HG02852 (cell line): ENCODE data around the gene TNFSF4.
"Not testable (repeated sequence)": the region's sequence is repeated elsewhere in the genome, so short reads cannot be mapped to it uniquely, and the experiment has no call there.

Experiments used
- ATAC-seq: cut with Tn5 transposase; IDR thresholded peaks from one replicate; pipeline ENCODE4 v1.9.1; 2021; ENCODE audit warnings: mild to moderate bottlenecking, moderate library complexity; ENCODE audit not compliant: unreplicated experiment

Gene TNFSF4

DNA sequence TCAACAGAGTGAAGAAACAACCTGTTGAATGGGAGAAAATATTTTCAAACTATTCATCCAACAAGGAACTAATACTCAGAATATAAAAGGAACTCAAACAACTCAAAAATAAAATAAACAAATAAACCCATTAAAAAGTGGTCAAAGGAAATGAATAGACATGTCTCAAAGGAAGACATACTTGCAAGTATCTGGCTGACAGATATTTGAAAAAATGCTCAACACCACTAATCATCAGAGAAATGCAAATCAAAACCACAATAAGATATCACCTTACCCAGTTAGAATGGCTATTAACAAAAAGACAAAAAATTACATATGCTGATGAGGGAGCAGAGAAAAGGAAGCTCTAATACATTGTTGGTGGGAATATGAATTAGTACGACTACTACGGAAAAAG lies 38.2 kb downstream of the TNFSF4 start:
- no peak for ATAC-seq

DNA sequence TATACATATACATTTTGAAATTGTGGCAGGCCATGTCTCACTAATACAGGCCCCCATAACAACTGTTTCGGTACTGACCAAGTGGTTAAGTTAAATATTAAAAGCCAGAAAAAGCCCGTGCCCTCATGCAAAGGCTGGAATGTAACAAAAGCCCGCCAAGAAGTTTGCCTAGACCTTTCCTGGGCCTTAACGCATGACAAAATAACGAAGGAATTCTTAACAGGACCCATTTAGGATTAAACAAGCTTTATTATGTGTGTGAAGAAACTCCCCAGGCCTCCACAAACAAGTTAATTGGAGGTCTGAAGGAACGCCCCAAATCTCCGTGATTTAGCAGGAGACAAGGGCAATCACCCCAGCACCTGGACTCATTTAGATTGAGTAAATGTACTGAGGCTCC lies 42.4 kb downstream of the TNFSF4 start:
- ATAC-seq, result no peak

DNA sequence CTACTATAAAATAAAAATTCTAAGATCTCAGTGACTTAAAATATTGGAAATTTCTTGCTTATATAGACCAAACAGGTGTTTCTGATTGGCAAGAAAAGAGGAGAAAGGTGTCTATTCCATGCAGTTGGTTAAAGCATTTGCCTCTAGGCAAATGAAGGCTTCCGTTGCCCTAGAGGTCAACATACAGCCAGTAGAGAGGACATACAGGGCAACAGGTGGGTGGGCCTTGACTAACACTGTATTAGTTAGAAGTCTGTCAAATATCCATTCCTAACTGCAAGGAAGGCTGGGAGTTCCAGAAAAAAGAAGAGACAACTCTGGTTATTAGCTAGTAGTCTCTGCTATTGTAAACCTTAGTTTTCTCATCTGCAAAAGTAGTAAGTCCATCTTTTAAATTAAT lies 43.0 kb downstream of the TNFSF4 start:
- ATAC-seq, result no peak

DNA sequence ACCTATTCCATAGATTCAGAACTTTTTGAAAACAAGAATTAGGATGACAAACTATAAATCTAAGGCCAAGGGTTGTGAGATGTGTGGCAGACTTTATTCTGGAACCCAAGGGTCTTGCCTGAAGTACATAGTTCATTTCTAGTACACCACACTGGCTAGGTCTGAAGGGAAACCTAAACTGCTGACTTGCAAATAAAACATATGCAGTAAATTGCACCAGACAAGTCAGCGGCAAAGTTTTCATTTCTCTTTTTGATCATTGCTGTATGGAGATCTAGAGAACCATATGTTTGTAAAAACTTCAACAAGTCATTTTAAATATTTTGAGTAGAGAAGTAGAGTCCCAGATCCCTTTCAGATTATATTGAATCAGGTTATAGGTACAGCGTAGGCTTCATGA lies 43.9 kb downstream of the TNFSF4 start:
- no peak for ATAC-seq

DNA sequence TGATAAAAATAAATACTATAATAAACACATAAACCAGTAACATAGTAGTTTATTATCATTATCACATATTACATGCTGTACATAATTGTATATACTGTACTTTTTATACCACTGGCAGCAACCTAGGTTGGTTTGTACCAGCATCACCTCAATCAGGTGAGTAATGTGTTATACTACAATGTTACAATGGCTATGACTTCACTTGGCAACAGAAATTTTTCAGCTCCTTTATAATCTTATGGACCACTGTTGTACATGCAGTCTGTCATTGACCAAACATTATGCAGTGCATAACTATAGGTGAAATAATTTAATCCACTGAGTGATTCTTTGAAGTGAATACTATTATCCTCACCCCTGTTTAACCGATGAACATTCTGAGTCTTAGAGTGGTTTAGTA lies 44.5 kb downstream of the TNFSF4 start:
- ATAC-seq, result no peak

DNA sequence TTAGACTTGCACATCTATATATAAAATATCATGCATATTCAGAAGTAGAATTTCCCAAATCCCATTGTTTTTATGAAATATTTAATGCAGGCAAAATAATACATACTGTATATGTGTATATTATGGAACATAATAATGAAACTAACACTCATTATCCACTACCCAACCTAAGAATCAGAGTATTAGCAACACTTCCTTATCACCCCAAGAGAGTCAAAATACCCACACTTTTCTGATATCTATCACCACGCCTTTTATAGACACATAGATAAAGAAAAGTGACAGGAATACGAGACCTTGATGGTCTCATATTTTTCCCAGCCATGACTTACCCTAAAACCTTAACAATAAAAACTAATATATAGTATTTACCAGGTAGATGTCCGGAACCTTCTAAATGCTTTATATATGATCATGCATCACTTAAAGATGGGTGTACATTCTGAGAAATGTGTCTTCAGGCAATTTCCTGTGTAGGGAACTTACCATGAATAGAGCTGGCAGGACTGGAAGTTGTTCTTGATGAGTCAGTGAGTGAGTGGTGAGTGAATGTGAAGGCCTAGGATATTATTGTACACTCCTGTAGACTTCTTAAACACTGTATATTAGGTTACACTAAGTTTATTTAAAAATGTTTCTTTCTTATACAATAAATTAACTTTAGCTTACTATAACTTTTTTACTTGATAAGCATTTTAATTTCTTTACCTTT lies 45.5 kb downstream of the TNFSF4 start:
- ATAC-seq, result no peak

DNA sequence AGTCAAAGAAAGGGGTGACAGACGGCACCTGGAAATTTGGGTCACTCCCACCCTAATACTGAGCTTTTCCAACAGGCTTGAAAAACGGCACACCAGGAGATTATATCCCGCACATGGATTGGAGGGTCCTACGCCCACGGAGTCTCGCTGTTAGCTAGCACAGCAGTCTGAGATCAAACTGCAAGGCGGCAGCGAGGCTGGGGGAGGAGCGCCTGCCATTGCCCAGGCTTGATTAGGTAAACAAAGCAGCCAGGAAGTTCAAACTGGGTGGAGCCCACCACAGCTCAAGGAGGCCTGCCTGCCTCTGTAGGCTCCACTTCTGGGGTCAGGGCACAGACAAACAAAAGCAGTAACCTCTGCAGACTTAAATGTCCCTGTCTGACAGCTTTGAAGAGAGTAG lies 53.2 kb downstream of the TNFSF4 start:
- not testable (repeated sequence) for ATAC-seq

DNA sequence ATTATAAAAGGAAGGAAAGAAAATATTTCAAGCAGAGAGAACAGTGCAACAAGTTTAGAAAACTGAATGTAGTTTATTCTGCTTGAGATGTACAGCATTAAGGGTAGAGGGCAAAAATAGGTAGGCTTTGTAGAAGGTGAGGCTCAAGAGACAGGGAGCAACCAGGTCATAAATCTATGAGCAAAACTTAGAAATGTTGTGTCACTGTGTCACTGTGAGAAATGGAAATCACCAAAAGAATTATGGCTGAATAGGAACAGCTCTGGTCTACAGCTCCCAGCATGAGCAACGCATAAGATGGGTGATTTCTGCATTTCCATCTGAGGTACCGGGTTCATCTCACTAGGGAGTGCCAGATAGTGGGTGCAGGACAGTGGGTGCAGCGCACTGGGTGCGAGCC lies 53.6 kb downstream of the TNFSF4 start:
- no peak for ATAC-seq

DNA sequence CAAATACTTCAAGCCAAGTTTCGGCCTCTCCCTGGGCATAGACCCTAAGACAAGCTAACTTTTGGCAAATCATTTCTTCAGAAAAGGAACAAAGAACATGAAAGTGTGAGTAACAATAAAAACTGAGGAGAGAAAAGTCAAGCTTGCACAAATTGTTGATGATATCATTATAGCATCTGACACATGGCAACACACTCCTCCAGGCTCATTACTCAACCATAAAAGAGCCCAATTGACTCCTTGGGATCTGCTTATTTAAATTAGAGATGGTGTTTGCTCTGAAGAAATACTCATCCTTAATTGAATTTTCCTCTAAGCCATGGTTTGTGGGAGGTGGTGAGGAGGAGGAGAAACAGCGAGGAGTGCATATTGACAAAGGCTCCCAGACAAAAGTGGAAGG lies 54.5 kb downstream of the TNFSF4 start:
- ATAC-seq, result no peak

DNA sequence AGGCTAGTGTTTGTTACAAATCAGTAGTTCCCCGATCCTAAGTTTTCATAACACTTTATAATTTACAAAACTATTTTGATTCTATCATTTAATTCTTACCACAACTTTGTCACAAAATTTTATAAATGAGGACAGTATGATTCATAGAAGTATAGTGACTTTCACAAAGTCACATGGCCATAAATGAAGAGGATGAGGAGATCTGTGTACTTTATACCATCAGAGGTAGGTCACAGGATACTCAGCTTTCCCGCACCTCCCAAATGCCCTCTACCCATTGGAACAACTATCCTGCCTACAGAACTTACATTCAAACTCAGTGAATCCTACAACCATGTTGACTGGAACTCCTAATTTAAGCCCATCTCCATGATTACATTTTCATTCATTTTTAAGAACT lies 56.3 kb downstream of the TNFSF4 start:
- ATAC-seq, result no peak

DNA sequence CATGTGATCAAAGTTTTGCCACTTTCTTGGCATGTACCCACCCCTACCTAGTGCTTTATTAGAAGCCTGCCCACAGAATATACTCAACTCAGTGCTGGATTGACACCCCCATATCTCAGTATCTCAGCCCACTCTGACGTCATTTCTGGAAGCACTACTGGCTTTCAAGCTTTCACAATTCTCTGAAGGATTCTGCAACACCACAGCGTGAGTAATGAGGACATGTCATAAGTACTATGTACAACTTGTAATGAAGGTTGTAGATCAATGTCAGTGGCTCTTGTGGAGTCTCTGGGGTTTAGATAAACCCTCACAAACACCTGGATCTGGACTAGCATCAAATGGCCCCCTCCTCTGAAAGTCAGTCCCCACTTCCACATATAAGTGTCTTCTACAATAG lies 57.2 kb downstream of the TNFSF4 start:
- ATAC-seq, result no peak

DNA sequence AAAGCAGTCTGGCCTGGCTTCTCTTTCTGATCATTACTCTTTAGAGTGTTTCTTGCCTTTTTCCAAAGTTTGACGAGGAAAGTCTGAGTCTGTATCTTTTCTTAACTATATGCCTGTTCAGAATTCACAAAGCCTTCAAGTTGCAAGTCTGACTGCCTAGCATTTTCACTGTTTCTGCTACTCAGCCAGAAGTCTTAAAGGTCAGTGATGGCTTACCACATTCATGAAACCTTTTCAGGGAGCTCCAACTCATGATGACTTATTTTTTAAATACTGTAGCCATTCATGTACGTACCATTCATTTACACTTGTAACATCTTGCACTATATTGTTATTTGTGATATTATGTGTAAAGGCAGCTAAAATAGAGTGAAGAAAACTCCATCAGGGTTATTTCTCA lies 58.2 kb downstream of the TNFSF4 start:
- no peak for ATAC-seq

DNA sequence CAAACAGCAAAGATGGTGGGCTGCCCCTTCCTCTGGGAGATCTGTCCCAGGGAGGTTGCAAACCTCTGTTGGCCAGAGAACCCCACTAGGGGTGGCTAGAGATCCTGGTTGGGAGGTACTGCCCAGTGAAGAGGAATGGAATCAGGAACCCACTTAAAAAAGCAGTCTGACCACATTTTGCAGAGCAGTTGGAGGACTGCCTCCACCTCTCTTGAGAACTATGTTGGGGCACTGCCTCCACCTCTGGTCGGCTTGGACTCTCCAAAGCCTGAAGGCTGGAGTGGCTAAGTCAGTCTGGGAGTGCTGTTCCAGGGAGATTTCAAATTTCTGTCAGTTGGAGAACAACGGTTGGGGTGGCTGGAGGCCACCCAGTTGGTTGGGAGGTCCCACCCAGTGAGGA lies 58.6 kb downstream of the TNFSF4 start:
- no peak for ATAC-seq

DNA sequence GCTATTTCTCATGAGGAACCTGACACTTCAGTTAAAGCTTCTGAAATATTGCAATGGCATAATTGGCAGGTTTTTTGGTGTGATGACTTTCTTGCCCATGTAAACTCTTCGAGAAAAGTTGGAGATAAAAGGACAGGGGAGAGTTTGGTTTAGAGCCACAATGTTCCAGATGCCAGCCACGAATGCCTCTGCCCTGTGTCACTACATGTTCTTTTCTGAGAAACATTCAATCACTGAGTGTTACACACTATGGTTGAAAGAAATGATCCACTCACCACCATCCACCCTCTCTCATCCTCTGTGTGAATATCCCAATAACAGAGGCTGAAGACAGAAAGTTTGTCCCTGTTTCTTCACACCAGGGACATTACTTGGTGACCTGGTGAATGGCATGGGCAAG lies 66.4 kb downstream of the TNFSF4 start:
- no peak for ATAC-seq

DNA sequence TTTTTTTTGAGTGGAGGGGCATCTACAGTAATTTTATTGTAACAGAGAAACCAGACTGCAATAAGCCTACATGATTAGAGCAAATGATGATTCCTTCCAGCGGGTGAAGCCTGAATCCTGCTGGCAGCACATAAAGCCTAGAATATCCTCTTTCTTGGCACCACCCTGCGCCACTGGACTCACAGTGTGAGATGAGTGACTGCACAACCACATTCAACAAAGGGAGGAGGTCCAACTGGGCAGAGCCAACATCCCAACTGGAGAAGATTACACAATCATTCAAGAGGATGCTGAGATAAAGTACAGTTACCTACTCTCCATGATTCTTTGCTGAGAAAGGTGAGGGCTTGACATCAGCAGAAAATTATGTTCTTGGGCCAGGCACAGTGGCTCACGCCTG lies 67.4 kb downstream of the TNFSF4 start:
- ATAC-seq, result no peak

DNA sequence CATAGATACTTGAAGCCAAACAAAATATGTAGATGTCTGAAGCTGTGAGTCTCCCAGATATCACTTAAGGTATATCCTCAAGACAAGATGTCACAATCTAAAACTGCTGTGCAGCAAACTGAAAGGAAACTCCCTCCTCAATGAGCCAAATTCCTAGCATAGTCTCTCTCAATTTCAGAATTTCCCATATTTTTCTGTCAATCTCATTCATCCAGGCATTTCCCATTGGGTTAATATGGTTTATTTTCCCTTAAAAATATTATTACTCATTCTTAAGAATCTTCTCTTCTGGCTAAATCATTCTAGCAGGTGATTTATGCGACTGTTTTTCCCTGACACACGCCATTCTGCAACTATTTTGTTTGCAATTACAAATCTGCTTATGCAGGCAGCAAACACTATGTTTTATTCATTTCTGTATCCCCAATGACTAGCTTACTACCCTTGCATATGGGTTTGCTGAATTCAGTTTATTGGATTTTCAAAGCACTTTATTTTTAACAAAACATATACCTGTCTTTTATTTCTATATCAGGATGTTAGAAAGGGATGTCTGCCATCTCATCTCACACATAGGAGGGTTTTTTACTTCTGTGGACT lies 69.9 kb downstream of the TNFSF4 start:
- no peak for ATAC-seq

DNA sequence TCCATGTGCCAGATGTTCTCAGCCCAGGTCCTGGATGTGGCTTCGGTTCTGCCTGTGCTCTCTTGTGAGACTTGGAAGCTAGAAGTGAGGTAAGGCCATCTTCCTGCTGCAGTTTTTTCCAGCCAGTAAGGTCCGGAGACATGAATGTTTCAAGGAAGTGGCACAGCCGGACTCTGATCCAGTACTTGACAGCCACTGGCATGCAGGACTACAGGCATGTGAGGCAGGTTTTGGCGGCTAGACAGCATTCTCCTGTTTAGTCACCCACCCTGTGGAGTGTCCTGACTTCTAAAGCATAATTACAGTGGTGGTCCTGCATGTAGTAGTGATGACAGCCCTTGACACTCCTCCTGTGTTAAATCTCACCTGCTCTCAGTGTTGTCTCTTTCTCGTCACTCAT lies 72.3 kb downstream of the TNFSF4 start:
- ATAC-seq, result no peak

DNA sequence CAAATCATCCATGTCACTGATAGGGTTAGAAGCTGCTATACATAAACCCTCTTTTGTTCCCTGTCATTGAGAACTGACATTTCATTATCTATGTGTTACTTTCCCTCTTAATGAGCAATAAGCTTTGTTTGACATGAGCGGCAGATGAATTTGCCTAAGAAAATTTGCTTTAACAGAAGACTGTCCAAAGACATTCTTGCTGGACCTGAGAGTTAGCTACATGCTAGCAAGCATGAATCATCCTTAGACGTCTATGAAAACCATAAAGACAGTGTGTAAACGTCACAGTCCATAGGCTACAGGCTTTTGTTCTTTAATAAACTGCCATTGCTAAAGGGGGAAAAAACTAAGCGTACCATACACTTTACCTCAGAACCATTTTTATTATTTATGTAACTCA lies 73.1 kb downstream of the TNFSF4 start:
- ATAC-seq, result no peak
